ENCODE results near the gene VPS13D.

Gene VPS13D

DNA sequence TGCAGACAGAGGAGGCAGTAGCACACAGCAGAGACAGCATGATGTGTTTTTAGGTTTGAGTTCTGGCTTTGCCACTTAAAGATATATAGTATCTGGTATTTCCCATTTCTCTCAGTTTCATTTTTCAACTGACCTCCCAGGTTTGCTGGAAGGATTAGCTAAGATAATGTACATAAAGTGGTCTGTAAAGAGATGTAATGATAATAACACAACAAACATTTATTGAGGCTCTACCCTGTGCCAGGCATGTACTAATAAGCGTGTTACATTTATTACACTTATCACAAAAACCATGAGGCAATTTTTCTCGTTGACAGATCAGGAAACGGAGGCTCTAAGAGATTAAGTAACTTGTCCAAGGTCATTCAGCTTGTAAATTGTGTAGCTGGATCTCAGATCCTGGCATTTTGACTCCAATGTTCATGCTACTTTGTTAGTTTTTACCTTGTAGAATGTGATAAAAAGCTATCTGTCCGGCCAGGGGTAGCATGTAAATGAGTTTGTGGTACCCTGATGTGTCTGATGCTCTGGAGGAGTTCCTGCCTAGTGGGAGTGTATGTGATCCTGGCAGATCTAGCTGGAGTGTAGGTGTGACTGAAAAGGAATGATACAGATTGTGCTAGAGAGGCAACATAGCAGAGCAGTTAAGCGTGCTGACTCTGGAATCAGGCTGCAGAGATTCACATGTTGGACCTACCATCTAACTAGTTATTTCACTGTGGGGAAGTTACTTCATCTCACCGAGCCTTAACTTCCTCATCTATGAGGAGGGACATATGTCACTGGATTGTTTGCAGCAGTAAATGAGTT, 146.6 kb downstream of the VPS13D start:
- peak; percentile 6; the same call in 1 of the 2 replicates for TF ChIP-seq RAD21 (IDR thresholded peaks at IDR 0.05; ENCODE audit: low read depth)
- no peak for TF ChIP-seq CEBPB (IDR thresholded peaks at IDR 0.05)

DNA sequence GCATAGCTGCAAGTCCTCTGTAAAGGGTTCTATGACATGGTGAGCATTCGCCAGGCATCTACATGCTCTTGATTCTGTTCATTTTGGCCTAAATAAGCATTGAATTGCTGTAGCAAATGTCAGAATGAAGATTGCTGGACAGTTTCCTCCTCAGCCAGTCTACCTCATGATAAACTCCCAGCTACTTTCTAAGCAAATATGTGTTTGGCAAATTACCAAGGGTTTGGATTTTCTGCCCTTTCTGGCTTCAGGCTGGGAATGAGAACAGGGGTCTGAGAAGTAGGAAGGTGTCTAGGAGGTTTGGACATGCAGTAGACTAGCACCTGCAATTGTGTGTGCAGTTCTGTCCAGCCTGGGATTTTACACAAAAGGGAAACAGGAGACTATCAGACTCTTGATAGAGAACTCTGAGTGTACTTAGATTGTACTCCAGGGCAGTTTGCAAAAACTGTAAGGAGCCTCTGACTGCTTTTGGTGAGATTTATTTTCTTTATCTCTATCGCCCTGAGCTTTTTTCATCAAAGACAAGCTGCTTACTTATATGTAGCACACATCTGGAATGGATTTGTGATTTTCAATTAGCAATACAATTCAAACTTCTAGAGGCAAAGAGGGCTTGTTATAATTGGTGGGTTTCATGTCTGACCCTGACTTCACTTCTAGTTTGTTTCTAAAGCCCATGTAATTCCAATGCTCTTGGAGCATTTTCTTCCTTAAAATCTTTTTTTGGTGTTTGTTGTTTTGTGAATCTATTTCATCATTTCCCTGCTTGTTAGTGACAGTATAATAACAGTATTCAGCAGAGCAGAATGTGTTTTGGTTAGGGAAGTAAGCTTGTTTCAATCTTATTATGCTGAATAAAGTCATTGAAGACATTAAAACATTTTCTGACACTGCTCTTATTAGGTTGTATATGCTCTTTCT, 150.8 kb downstream of the VPS13D start:
- no peak for TF ChIP-seq TCF12 (IDR thresholded peaks at IDR 0.05; ENCODE audit: low read depth)
- TF ChIP-seq TAF1 (IDR thresholded peaks at IDR 0.05; ENCODE audit: low read depth): no peak
- TF ChIP-seq NFIC (IDR thresholded peaks at IDR 0.05): no peak
- TF ChIP-seq, protein P1, sequence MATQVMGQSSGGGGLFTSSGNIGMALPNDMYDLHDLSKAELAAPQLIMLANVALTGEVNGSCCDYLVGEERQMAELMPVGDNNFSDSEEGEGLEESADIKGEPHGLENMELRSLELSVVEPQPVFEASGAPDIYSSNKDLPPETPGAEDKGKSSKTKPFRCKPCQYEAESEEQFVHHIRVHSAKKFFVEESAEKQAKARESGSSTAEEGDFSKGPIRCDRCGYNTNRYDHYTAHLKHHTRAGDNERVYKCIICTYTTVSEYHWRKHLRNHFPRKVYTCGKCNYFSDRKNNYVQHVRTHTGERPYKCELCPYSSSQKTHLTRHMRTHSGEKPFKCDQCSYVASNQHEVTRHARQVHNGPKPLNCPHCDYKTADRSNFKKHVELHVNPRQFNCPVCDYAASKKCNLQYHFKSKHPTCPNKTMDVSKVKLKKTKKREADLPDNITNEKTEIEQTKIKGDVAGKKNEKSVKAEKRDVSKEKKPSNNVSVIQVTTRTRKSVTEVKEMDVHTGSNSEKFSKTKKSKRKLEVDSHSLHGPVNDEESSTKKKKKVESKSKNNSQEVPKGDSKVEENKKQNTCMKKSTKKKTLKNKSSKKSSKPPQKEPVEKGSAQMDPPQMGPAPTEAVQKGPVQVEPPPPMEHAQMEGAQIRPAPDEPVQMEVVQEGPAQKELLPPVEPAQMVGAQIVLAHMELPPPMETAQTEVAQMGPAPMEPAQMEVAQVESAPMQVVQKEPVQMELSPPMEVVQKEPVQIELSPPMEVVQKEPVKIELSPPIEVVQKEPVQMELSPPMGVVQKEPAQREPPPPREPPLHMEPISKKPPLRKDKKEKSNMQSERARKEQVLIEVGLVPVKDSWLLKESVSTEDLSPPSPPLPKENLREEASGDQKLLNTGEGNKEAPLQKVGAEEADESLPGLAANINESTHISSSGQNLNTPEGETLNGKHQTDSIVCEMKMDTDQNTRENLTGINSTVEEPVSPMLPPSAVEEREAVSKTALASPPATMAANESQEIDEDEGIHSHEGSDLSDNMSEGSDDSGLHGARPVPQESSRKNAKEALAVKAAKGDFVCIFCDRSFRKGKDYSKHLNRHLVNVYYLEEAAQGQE (IDR thresholded peaks at IDR 0.05; ENCODE audit: low read depth): no peak
- no peak for TF ChIP-seq EP300 (IDR thresholded peaks at IDR 0.05; ENCODE audit: borderline replicate concordance)
- TF ChIP-seq EGR1 (IDR thresholded peaks at IDR 0.05): no peak
- no peak for TF ChIP-seq TEAD4 (IDR thresholded peaks at IDR 0.05)
- no peak for TF ChIP-seq FOXM1 (IDR thresholded peaks at IDR 0.05; ENCODE audit: borderline replicate concordance, low read depth)
- no peak for TF ChIP-seq CEBPB (IDR thresholded peaks at IDR 0.05)
- TF ChIP-seq, protein P2, sequence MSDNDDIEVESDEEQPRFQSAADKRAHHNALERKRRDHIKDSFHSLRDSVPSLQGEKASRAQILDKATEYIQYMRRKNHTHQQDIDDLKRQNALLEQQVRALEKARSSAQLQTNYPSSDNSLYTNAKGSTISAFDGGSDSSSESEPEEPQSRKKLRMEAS (IDR thresholded peaks at IDR 0.05): no peak
- TF ChIP-seq, protein P3, sequence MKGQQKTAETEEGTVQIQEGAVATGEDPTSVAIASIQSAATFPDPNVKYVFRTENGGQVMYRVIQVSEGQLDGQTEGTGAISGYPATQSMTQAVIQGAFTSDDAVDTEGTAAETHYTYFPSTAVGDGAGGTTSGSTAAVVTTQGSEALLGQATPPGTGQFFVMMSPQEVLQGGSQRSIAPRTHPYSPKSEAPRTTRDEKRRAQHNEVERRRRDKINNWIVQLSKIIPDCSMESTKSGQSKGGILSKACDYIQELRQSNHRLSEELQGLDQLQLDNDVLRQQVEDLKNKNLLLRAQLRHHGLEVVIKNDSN (IDR thresholded peaks at IDR 0.05): no peak
- TF ChIP-seq YY1 (IDR thresholded peaks at IDR 0.05; ENCODE audit: low read depth): no peak
- TF ChIP-seq ZBTB7A (IDR thresholded peaks at IDR 0.05; ENCODE audit: low read depth): no peak
- no peak for TF ChIP-seq RAD21 (IDR thresholded peaks at IDR 0.05; ENCODE audit: low read depth)
- no peak for TF ChIP-seq CREB1 (IDR thresholded peaks at IDR 0.05; ENCODE audit: low read depth)

DNA sequence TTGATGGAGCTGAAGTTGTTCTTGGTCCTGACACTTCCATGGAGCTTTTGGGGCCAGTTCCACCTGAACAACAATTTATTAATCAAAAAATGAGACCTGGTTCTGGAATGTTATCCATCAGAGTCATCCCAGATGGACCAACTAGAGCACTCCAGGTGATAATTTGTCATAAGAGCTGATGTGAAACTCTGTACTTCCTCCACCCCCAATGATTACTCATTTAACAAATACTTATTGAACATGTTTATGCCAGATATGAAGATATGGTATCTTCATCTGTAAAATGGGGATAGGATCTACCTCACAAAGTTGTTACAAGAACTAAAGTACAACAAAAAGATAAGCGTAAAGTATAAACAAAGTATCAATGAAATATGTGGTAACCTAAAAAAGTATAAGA, 153.2 kb downstream of the VPS13D start:
- TF ChIP-seq, protein P1 (IDR thresholded peaks at IDR 0.05; ENCODE audit: low read depth): no peak
- TF ChIP-seq TCF12 (IDR thresholded peaks at IDR 0.05; ENCODE audit: low read depth) (no peak), TEAD4 (IDR thresholded peaks at IDR 0.05) (no peak), ZBTB7A (IDR thresholded peaks at IDR 0.05; ENCODE audit: low read depth) (no peak), FOXM1 (IDR thresholded peaks at IDR 0.05; ENCODE audit: borderline replicate concordance, low read depth) (no peak), NFIC (IDR thresholded peaks at IDR 0.05) (no peak)
- TF ChIP-seq, protein P3 (IDR thresholded peaks at IDR 0.05): no peak
- TF ChIP-seq, protein P2 (IDR thresholded peaks at IDR 0.05): no peak

DNA sequence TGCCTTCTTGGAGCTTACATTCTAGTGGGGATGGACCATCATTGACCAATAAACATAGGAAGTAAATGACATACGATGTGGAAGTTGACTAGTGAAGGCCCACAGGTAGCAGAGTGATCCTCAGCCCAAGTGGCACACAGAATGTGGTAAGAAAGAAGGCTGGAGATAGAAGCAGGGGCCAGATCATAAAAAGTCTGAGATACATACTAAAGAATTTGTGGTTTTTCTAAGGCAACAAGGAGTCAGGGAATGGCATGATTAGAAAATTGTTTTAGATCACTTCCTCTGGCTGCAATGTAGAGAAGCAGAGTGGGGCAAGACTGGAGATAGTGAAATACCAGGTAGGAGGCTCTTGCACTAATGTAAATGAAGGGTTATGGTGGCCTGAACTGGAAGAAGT, 154.0 kb downstream of the VPS13D start:
- TF ChIP-seq RAD21 (IDR thresholded peaks at IDR 0.05; ENCODE audit: low read depth) (no peak), YY1 (IDR thresholded peaks at IDR 0.05; ENCODE audit: low read depth) (no peak), NFIC (IDR thresholded peaks at IDR 0.05) (no peak), ZBTB7A (IDR thresholded peaks at IDR 0.05; ENCODE audit: low read depth) (no peak), CEBPB (IDR thresholded peaks at IDR 0.05) (no peak), FOXM1 (IDR thresholded peaks at IDR 0.05; ENCODE audit: borderline replicate concordance, low read depth) (no peak), TEAD4 (IDR thresholded peaks at IDR 0.05) (no peak), EP300 (IDR thresholded peaks at IDR 0.05; ENCODE audit: borderline replicate concordance) (no peak)
- TF ChIP-seq, protein P3 (IDR thresholded peaks at IDR 0.05): no peak
- TF ChIP-seq, protein P1 (IDR thresholded peaks at IDR 0.05; ENCODE audit: low read depth): no peak
